NCI-H2029 treated with DMSO at 0.1 percent for 48 hours (cell line): ENCODE measurements around the gene ZMIZ1.

Experiments used
- DNase-seq: peaks from one replicate; lab custom pipeline; 2025; lab: John Stamatoyannopoulos, UW

Gene ZMIZ1

GRCh38 chr10:79100771-79101170 lies 32.0 kb downstream of the ZMIZ1 start:
- no peak for DNase-seq

GRCh38 chr10:79101560-79102497 lies 33.1 kb downstream of the ZMIZ1 start:
- DNase-seq = no peak

- no peak for DNase-seq
Observed at GRCh38 chr10:79102498-79102874, 33.7 kb downstream of the ZMIZ1 start.

DNA sequence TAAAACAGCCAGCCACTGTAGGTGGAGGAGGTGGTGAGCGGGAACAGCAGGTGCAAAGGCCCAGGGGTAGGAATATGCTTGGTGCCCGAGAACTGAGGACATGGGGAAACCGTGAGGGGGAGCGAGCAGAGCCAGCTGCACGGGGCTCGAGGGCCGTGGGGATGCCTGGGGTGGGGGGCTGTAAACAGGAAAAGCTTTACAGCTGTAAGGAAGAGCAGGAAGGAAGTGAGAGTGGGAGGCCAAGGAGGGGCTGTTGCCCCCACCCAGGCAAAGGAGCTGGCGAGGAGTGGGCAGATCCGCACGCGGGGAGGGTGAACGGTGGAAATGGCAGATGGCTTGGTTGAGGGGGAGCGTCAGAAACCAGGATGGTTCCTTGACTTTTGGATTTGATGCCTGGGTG lies 34.4 kb downstream of the ZMIZ1 start:
- no peak for DNase-seq

DNA sequence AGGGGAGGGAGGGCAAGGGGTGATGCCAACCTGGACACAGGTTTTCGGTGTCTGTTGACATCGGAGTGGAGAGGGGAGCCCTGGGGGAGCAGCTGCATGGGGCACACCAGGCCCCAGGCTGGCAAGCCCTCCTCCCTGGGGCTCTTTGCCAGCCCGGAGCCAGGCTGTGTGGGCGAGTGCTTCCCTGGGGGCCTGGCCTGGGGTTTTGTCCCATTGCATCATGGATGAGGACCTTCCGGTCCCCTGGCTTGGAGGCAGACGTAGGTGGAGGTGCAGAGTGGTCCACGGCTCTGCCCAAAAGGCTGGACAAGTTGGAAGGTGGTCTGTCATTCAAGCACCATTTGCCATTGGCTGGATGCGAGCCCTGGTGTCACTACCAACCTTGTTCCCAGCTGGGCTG lies 34.8 kb downstream of the ZMIZ1 start:
- no peak for DNase-seq

DNA sequence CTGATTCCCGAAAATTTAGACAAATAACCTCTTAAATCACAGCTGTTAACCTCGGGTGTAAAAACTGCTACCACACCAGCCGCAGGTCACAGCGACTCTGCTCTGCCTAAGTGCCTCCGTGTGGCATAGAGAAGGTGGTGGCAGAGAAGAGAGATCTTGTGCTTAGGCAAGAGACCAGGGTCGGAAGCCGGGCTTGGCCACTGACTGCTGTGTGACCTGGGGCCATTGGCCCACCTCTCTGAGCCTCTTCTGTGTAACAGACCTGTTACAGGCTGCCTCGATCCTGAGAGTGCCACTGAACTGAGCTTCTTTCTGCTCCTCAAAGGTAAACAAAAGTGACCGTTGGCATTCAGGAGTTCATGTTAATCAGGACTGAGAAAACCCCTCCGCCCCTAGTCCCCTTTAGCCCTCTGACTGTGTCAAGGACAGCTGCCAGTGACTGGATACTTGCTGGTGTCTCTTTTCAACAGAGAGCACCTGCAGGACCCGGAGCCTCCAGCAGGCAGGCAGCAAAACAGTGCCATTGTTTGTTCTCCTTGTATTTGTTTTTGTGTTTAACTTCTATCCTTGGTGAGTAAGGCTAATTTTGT lies 36.5 kb downstream of the ZMIZ1 start:
- no peak for DNase-seq

GRCh38 chr10:79105818-79106217 lies 37.1 kb downstream of the ZMIZ1 start:
- DNase-seq = no peak

GRCh38 chr10:79106256-79107050 lies 37.7 kb downstream of the ZMIZ1 start:
- peak; percentile 22 for DNase-seq

DNA sequence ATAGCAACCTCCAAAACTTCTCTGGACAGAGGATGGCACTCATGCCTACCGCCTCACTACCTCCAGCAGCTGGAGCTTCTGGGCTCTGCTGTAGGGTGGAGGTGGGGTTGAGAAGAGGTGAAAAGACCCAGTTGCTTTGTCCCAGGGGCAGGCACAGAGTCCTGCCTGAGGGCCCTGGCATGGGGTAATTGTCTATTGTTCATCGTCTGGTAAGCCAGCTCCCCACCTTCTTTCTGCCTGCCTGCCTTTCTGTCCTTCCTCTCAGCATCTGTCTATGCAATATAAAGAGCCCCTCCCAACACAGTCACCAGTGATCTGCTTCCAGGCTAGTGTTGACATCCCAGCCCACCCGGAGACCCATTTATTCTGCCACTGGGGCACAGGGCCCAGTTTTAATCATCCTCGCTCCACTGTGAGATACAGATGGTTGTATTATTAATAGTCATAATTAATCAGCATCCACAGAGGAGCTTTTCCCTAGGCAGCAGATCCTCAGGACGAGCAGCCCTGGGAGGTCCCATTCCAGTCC lies 39.0 kb downstream of the ZMIZ1 start:
- DNase-seq = no peak

DNA sequence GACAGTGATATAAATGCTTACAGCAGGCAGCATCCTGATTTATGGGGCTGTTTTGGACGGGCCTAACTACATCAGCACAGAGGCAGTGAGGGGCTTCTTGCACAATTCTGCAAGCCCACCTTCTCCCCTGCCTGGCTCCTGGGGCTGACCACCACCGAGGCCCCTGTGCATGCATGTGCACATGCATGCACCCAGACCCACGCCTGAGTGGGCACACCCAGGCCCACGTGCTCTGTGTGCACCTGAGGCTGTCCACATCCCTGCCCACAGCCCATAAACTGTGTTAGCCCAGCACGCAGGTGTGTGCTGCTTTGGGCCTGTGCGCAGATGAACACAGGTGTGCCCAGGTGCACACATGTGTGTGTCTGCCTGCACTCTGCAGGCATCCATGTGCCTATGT lies 40.0 kb downstream of the ZMIZ1 start:
- DNase-seq = no peak

DNA sequence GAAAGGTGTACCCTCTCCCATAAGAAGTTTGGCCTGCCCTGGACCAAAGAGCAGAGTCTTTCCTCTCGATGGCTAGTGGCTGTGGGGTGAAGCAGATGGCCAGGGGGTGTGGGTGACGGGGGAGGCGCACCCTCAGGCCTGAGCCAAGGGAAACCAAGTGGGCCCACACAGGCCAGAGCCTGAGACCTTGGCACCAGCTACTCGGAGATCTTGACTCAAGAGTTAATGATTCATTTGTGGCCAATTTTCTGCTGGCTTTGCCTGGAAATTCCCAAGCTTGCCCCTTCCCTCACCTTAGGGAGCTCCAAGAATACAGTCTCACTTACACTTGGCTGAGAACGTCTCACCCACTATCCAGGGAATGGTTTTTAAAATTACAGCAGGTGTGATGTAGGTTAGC lies 42.7 kb downstream of the ZMIZ1 start:
- no peak for DNase-seq

DNA sequence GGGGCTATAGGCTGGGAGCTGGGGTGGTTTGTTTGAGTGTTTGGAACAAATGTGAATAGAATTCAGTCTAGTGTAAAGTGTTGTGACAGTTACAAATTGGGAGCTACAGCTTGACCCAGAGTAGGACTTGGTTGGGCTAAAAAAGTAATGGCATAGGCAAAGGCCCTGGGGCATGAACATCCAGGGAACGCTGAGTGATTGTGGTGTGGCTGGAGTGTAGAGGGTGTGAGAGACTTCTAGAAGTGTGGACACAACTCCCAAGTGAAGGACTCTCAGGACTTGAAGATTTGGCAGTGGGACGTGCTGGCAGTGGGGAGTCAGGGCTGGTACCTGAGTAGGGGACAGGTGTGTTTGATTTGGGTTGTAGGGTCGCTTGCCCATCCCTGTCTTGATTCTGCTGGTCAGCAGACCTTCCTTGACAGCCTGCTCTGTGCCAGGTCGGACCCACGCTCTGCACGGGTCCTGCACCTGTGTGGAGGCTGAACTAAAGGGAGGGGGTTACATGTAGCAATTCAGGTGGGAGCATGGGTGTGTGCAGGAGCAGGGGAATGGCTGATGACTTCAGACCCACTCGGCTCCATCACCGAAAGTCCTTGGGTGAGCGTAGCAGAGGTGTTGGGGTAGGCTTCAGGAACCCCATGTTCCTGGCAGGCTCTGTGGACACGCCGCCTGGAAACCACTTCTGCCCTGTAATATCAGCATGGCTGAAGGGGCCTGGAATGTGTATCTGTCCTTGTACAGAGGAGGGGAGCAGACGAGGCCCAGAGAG lies 43.3 kb downstream of the ZMIZ1 start:
- no peak for DNase-seq

GRCh38 chr10:79112881-79113431 lies 44.2 kb downstream of the ZMIZ1 start:
- no peak for DNase-seq

GRCh38 chr10:79113827-79114226 lies 45.1 kb downstream of the ZMIZ1 start:
- no peak for DNase-seq

GRCh38 chr10:79115302-79115701 lies 46.5 kb downstream of the ZMIZ1 start:
- DNase-seq = no peak

GRCh38 chr10:79116368-79116767 lies 47.6 kb downstream of the ZMIZ1 start:
- DNase-seq = no peak

- no peak for DNase-seq
Observed at GRCh38 chr10:79116801-79117723, 48.3 kb downstream of the ZMIZ1 start.

GRCh38 chr10:79118286-79119202 lies 49.8 kb downstream of the ZMIZ1 start:
- DNase-seq = no peak

DNA sequence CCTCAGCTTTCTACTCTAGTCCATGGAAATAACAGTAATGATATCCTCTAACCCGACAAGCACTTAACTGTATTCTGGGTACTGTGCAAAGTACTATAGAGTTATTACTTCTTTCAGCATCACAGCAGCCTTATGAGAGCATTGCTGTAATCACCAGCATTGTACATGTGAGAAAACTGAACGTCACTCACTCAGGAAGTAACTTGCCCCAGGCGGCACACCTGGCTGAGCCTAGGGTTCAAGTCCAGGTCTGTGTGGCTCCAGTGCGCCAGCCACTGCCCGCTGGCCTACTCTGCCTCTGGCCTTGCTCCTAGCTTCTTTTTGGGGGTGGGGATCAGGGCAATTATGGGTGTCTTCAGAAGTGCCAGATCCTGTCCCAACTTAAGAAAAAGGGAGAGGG lies 50.5 kb downstream of the ZMIZ1 start:
- no peak for DNase-seq
